Peyer's patch (tissue), 4 donors: ENCODE results near the gene TEX13D.

Experiments used
- POLR2A ChIP-seq, 2 donors: fragments of 450-650 bp; IDR thresholded peaks; one replicate each; pipeline ENCODE4 v1.5.1; 2017; ENCODE audit warnings: antibody characterized with exemption in 2 of 2, mild to moderate bottlenecking in 2 of 2, moderate library complexity in 2 of 2
- TF ChIP-seq, protein P1 (sequence below), 6 experiments: fragments of 450-650 bp in 4 of 6; fragments of 200-600 bp in 2 of 6; sonication (generic) in 1 of 6; IDR thresholded peaks; one replicate each; pipeline ENCODE4 v1.5.1; 2017 to 2019; ENCODE audit warnings: antibody characterized with exemption in 6 of 6, mild to moderate bottlenecking in 3 of 6, moderate library complexity in 1 of 6

DNA sequence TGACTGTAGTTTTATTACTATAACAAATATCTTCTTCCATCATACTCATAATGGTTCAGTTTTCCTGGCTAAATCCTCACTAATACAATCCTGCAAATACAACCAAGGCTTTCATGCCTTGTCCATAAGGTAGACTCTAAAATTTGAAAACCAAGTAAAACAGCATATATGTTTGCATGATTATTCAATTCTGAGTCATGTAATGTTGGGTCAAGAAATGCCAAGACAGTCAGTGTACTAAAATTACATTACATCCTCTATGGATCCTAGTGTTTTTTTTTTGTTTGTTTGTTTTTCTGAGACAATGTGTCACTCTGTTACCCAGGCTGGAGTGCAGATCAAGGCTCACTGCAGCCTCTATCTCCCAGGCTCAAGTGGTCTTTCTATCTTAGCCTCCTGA is 38.6 kb upstream of the TEX13D start:
- TF ChIP-seq POLR2A (IDR thresholded peaks at IDR 0.05), result no peak
- TF ChIP-seq, protein P1, sequence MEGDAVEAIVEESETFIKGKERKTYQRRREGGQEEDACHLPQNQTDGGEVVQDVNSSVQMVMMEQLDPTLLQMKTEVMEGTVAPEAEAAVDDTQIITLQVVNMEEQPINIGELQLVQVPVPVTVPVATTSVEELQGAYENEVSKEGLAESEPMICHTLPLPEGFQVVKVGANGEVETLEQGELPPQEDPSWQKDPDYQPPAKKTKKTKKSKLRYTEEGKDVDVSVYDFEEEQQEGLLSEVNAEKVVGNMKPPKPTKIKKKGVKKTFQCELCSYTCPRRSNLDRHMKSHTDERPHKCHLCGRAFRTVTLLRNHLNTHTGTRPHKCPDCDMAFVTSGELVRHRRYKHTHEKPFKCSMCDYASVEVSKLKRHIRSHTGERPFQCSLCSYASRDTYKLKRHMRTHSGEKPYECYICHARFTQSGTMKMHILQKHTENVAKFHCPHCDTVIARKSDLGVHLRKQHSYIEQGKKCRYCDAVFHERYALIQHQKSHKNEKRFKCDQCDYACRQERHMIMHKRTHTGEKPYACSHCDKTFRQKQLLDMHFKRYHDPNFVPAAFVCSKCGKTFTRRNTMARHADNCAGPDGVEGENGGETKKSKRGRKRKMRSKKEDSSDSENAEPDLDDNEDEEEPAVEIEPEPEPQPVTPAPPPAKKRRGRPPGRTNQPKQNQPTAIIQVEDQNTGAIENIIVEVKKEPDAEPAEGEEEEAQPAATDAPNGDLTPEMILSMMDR (IDR thresholded peaks at IDR 0.05), result no peak
